ENCODE results near the gene TIFAB.

TIFAB gene

GRCh38 chr5:135451581-135452320 lies 400 bp downstream of the TIFAB start:
- POLR2A ChIA-PET = no interaction called here
- H3K4me1 ChIP-seq (ENCODE audit: control insufficient read depth, insufficient read depth, low read length) = no peaks in the 10 kb centered on the region
- H3K27ac ChIP-seq (ENCODE audit: extremely low read depth, low read depth, low read length) = no peak overlapping the region
- H3K9me3 ChIP-seq (ENCODE audit: control insufficient read depth, insufficient read depth, low read depth, low read length) = no peaks in the 10 kb centered on the region
- CTCF ChIA-PET = interaction anchor here (0.5 to 1.1 kb wide), 2 partner anchors 25 to 118 kb away, joined by 3 read pairs; no protein-coding TSS in a partner anchor
- TF ChIP-seq KLF1 (tag by site-specific recombination; IDR thresholded peaks at IDR 0.05) = no peak
- H3K36me3 ChIP-seq (ENCODE audit: control insufficient read depth in 2 of 2, insufficient read depth in 1 of 2, low read length in 2 of 2) = no peaks in the 10 kb centered on the region
- no peak overlapping the region for H3K4me3 ChIP-seq (ENCODE audit: low read depth, low read length)

- no peak overlapping the region for H3K27ac ChIP-seq (ENCODE audit: extremely low read depth, low read depth, low read length)
- POLR2A ChIA-PET = no interaction called here
- CTCF ChIA-PET = interaction anchor here (0.7 to 1.2 kb wide), 2 partner anchors 11 to 15 kb away, joined by 3 to 7 read pairs; no protein-coding TSS in a partner anchor
- no peaks in the 10 kb centered on the region for H3K36me3 ChIP-seq (ENCODE audit: control insufficient read depth in 2 of 2, insufficient read depth in 1 of 2, low read length in 2 of 2)
- TF ChIP-seq ZBTB20 (tag by site-specific recombination; IDR thresholded peaks at IDR 0.05) = no peak
- TF ChIP-seq, protein P1, sequence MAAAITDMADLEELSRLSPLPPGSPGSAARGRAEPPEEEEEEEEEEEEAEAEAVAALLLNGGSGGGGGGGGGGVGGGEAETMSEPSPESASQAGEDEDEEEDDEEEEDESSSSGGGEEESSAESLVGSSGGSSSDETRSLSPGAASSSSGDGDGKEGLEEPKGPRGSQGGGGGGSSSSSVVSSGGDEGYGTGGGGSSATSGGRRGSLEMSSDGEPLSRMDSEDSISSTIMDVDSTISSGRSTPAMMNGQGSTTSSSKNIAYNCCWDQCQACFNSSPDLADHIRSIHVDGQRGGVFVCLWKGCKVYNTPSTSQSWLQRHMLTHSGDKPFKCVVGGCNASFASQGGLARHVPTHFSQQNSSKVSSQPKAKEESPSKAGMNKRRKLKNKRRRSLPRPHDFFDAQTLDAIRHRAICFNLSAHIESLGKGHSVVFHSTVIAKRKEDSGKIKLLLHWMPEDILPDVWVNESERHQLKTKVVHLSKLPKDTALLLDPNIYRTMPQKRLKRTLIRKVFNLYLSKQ (tag by site-specific recombination; IDR thresholded peaks at IDR 0.05; ENCODE audit: borderline replicate concordance) = no peak
- TF ChIP-seq IKZF3 (tag by site-specific recombination; IDR thresholded peaks at IDR 0.05) = no peak
- no peak for TF ChIP-seq ZNF585B (tag by site-specific recombination; IDR thresholded peaks at IDR 0.05)
- TF ChIP-seq, protein P2, sequence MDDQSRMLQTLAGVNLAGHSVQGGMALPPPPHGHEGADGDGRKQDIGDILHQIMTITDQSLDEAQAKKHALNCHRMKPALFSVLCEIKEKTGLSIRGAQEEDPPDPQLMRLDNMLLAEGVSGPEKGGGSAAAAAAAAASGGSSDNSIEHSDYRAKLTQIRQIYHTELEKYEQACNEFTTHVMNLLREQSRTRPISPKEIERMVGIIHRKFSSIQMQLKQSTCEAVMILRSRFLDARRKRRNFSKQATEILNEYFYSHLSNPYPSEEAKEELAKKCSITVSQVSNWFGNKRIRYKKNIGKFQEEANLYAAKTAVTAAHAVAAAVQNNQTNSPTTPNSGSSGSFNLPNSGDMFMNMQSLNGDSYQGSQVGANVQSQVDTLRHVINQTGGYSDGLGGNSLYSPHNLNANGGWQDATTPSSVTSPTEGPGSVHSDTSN (CRISPR knock-in tag; IDR thresholded peaks at IDR 0.05) = no peak
- TF ChIP-seq ZNF776 (tag by site-specific recombination; IDR thresholded peaks at IDR 0.05; ENCODE audit: borderline replicate concordance) = no peak
- no peak for TF ChIP-seq ZNF76 (tag by site-specific recombination; IDR thresholded peaks at IDR 0.05; ENCODE audit: borderline replicate concordance, low read depth)
- no peak for TF ChIP-seq GLIS2 (tag by site-specific recombination; IDR thresholded peaks at IDR 0.05)
- TF ChIP-seq, protein P3, sequence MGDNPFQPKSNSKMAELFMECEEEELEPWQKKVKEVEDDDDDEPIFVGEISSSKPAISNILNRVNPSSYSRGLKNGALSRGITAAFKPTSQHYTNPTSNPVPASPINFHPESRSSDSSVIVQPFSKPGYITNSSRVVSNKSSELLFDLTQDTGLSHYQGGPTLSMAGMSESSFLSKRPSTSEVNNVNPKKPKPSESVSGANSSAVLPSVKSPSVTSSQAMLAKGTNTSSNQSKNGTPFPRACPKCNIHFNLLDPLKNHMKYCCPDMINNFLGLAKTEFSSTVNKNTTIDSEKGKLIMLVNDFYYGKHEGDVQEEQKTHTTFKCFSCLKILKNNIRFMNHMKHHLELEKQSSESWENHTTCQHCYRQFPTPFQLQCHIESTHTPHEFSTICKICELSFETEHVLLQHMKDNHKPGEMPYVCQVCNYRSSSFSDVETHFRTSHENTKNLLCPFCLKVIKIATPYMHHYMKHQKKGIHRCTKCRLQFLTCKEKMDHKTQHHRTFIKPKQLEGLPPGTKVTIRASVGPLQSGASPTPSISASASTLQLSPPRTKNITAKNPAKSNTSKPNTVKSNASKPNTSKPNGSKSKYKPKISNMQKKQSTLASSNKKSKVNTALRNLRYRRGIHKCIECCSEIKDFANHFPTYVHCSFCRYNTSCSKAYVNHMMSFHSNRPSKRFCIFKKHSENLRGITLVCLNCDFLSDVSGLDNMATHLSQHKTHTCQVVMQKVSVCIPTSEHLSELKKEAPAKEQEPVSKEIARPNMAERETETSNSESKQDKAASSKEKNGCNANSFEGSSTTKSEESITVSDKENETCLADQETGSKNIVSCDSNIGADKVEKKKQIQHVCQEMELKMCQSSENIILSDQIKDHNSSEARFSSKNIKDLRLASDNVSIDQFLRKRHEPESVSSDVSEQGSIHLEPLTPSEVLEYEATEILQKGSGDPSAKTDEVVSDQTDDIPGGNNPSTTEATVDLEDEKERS (tag by site-specific recombination; IDR thresholded peaks at IDR 0.05) = no peak
- no peak for TF ChIP-seq BCL11A (tag by site-specific recombination; IDR thresholded peaks at IDR 0.05; ENCODE audit: low read depth)
- no peak for TF ChIP-seq ZFP3 (tag by site-specific recombination; IDR thresholded peaks at IDR 0.05; ENCODE audit: low read depth)
- TF ChIP-seq ZNF626 (tag by site-specific recombination; IDR thresholded peaks at IDR 0.05) = no peak
- TF ChIP-seq GLIS1 (tag by site-specific recombination; IDR thresholded peaks at IDR 0.05) = no peak
- TF ChIP-seq ZNF830 (tag by site-specific recombination; IDR thresholded peaks at IDR 0.05; ENCODE audit: low read depth) = no peak
- no peak for TF ChIP-seq ZNF544 (tag by site-specific recombination; IDR thresholded peaks at IDR 0.05)
- no peak for TF ChIP-seq ZIC2 (tag by site-specific recombination; IDR thresholded peaks at IDR 0.05)
- no peak for TF ChIP-seq PRDM2 (tag by site-specific recombination; IDR thresholded peaks at IDR 0.05; ENCODE audit: borderline replicate concordance)
- H3K4me3 ChIP-seq (ENCODE audit: low read depth, low read length) = no peak overlapping the region
- no peaks in the 10 kb centered on the region for H3K4me1 ChIP-seq (ENCODE audit: control insufficient read depth, insufficient read depth, low read length)
- H3K9me3 ChIP-seq (ENCODE audit: control insufficient read depth, insufficient read depth, low read depth, low read length) = no peaks in the 10 kb centered on the region
These were observed 1.2 kb downstream of the TIFAB start for GRCh38 chr5:135450952-135451351.
